GM12878 (cell line): ENCODE results near the gene RRM2.

Source experiments
- CBX3 ChIP-seq: fragments of 200-600 bp; sonication (generic); IDR thresholded peaks from 2 replicates; pipeline ENCODE4 v1.6.1; 2016; ENCODE audit warnings: low read depth, borderline replicate concordance
- CREB1 ChIP-seq: IDR thresholded peaks from 2 replicates; pipeline ENCODE4 v1.6.1; 2012; ENCODE audit warnings: low read depth, mild to moderate bottlenecking, inconsistent platforms
- EZH2 ChIP-seq: IDR thresholded peaks from 2 replicates; pipeline ENCODE4 v1.6.1; 2012; ENCODE audit warnings: low read depth, mild to moderate bottlenecking, control low read depth, inconsistent platforms, low read length, borderline replicate concordance; ENCODE audit not compliant: control insufficient read depth
- FOXK2 ChIP-seq: fragments of 450-650 bp; IDR thresholded peaks from 2 replicates; pipeline ENCODE4 v1.6.1; 2017; ENCODE audit warnings: mild to moderate bottlenecking, moderate library complexity
- JUND ChIP-seq: IDR thresholded peaks from 2 replicates; pipeline ENCODE4 v1.6.1; 2012; ENCODE audit warnings: low read depth, mild to moderate bottlenecking, low read length, improper control_type of control experiment, moderate library complexity
- POLR2AphosphoS2 ChIP-seq: IDR thresholded peaks from 2 replicates; pipeline ENCODE4 v1.6.1; 2011; ENCODE audit warnings: low read depth, mild to moderate bottlenecking, low read length, improper control_type of control experiment, moderate library complexity
- POLR2AphosphoS5 ChIP-seq: IDR thresholded peaks from 2 replicates; pipeline ENCODE4 v1.6.1; 2011; ENCODE audit warnings: mild to moderate bottlenecking, low read length, inconsistent platforms
- RAD21 ChIP-seq: IDR thresholded peaks from 2 replicates; pipeline ENCODE4 v1.6.1; 2011; ENCODE audit warnings: mild to moderate bottlenecking, low read depth, low read length, moderate library complexity; ENCODE audit not compliant: insufficient read depth
- SUPT20H ChIP-seq: IDR thresholded peaks from 2 replicates; pipeline ENCODE4 v1.6.1; 2011; ENCODE audit warnings: low read depth, mild to moderate bottlenecking, low read length, moderate library complexity, borderline replicate concordance; ENCODE audit not compliant: control insufficient read depth
- TF ChIP-seq, protein P1 (sequence below), 3 experiments: IDR thresholded peaks in 2 of 3; conservative IDR thresholded peaks in 1 of 3; 2 replicates each; pipeline ENCODE4 v1.5.1; 2011; ENCODE audit warnings: low read depth in 3 of 3, low read length in 3 of 3, mild to moderate bottlenecking in 3 of 3, control low read depth in 2 of 3, moderate library complexity in 2 of 3, inconsistent platforms in 1 of 3, mixed read lengths in 1 of 3; ENCODE audit not compliant: control insufficient read depth in 2 of 3, insufficient read depth in 1 of 3; ENCODE audit errors: extremely low read depth in 1 of 3
- TF ChIP-seq, protein P2 (sequence below): IDR thresholded peaks from 2 replicates; pipeline ENCODE4 v1.6.1; 2012; ENCODE audit warnings: mild to moderate bottlenecking, low read depth, low read length

DNA sequence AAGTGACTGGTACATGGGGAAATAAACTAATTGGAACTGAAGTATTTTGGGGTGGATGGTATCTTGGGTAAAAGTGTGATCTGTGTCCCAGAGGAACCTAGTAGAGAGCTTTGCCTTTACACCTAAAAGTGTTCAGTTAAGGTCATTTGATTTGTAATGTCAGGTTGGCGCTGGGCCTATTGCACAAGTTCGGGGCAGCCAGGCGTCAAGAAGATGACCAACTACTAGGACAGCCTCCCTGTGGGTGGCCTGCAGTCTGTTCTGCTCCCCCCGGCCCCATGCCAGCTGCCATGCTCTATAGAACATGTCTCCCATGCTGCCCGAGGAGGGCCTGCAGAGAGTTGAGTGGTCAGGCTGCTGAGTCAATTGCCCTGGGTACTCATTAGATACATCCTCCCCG lies 10.1 kb downstream of the RRM2 start:
- TF ChIP-seq CREB1 (no peak), FOXK2 (no peak), SUPT20H (no peak), JUND (no peak), EZH2 (no peak), POLR2AphosphoS2 (no peak), RAD21 (no peak), POLR2AphosphoS5 (0 out of 2 replicates have a peak, but pooled peaks have one; percentile 16), CBX3 (no peak)
- TF ChIP-seq, protein P1, sequence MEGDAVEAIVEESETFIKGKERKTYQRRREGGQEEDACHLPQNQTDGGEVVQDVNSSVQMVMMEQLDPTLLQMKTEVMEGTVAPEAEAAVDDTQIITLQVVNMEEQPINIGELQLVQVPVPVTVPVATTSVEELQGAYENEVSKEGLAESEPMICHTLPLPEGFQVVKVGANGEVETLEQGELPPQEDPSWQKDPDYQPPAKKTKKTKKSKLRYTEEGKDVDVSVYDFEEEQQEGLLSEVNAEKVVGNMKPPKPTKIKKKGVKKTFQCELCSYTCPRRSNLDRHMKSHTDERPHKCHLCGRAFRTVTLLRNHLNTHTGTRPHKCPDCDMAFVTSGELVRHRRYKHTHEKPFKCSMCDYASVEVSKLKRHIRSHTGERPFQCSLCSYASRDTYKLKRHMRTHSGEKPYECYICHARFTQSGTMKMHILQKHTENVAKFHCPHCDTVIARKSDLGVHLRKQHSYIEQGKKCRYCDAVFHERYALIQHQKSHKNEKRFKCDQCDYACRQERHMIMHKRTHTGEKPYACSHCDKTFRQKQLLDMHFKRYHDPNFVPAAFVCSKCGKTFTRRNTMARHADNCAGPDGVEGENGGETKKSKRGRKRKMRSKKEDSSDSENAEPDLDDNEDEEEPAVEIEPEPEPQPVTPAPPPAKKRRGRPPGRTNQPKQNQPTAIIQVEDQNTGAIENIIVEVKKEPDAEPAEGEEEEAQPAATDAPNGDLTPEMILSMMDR (IDR thresholded peaks at IDR 0.05 in 2 of 3, conservative IDR thresholded peaks at IDR 0.05 in 1 of 3; ENCODE audit: control insufficient read depth in 2 of 3, extremely low read depth in 1 of 3, insufficient read depth in 1 of 3, low read depth in 3 of 3, low read length in 3 of 3), result no peak
- TF ChIP-seq, protein P2, sequence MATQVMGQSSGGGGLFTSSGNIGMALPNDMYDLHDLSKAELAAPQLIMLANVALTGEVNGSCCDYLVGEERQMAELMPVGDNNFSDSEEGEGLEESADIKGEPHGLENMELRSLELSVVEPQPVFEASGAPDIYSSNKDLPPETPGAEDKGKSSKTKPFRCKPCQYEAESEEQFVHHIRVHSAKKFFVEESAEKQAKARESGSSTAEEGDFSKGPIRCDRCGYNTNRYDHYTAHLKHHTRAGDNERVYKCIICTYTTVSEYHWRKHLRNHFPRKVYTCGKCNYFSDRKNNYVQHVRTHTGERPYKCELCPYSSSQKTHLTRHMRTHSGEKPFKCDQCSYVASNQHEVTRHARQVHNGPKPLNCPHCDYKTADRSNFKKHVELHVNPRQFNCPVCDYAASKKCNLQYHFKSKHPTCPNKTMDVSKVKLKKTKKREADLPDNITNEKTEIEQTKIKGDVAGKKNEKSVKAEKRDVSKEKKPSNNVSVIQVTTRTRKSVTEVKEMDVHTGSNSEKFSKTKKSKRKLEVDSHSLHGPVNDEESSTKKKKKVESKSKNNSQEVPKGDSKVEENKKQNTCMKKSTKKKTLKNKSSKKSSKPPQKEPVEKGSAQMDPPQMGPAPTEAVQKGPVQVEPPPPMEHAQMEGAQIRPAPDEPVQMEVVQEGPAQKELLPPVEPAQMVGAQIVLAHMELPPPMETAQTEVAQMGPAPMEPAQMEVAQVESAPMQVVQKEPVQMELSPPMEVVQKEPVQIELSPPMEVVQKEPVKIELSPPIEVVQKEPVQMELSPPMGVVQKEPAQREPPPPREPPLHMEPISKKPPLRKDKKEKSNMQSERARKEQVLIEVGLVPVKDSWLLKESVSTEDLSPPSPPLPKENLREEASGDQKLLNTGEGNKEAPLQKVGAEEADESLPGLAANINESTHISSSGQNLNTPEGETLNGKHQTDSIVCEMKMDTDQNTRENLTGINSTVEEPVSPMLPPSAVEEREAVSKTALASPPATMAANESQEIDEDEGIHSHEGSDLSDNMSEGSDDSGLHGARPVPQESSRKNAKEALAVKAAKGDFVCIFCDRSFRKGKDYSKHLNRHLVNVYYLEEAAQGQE, result no peak
